Amniotic stem cell (primary cell): ENCODE results near the gene KCTD3.

ENCODE experiments used
- DNase-seq: peaks from one replicate; lab custom pipeline; 2025; lab: John Stamatoyannopoulos, UW

Gene KCTD3

DNA sequence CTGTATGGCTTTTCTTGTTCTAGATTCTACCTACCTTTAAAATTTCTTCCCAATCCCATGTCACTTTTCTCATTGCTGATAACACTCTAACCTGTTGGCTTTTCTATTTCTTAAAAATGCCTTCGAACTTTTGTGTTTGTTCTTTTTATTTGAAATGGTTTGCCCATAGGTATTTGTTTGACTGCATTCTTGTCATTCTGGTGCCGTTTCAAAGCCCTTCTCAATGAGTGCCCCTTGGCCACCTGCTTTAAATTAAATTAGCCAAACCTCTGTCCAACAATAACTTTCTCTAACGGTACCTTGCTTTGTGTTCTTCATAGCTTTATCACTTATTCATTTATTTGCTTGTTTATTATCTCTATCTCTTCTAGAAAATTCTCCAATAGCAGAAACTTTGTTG lies 38.9 kb downstream of the KCTD3 start:
- DNase-seq = no peak

DNA sequence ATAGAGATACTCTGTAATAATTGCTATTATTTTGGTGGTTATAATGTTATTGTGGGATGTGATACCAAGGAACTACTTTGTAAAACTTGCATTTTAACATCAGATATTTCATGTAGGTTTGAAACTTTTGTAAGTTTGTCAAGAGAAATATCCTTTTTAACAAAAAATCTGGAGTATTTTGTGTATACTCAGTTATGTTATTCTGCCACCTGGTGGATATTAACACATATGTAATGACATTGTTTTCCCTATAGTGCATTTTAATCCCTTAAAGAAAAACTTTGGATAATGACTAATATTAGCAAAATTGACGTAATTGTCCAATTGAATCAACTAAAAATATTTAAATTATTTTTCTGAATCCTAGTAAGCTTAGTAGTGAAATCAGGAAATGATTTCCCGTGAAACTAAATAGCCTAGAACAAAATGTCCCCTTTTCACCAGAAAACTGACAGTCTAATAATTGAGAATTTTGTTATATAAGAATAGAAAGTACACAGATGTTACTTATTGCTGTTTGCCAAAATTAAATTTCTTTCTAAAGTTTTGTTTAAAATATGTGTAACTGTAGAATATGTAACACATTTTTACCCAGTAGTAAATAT lies 39.6 kb downstream of the KCTD3 start:
- peak; percentile 12 for DNase-seq

DNA sequence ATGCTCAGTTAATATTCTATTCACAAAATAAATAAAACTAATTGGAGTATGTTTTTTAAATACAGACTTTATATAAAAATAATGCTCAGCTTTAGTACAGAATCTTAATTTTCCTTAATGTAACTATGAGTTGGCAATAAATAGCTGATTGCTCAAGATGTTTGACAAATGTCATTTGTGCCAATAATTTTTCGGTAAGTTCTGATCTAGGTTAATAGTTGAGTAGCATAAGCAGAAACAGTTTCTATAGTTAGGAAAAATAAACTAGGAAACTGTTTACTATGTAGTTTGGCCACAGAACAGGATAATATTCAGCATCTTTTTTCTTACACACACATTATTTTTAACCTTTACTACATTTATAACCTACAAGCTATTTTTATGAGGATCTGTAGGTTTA lies 40.3 kb downstream of the KCTD3 start:
- DNase-seq = no peak

DNA sequence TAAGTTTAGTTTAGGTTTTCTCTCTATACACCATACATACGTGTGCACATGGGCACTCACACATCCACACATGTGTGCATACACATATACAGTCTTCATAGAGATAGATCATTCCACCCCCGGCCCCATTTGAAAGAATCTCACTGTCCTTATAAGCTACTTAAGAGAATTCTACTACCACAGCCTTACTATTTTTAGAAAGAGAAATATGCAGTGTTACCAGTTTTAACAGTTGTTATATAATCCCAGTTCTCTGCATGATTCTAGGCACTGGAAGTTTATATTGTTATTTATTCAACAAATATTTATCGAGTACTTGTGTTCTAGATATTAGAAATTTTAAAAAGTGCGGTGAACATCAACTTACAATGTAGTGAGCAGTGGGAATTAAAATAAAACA lies 41.5 kb downstream of the KCTD3 start:
- no peak for DNase-seq

DNA sequence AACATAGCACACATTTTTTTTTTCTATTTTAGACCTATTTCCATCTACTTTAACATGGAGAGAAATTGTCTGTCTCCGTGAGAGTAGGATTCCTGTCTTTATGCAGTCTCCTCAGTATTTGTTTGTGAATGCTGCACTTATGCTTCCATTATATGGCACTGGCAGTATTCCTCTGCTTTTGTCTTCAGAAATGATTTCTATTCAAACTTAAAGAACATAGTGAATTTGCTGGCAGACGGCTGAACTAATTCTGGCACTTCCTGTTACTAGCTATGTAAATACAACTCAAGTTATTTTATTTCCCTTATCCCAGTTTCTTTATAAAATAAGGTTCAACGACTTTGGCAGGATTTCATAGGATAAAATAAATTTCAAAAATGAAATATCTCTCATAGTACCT lies 45.3 kb downstream of the KCTD3 start:
- no peak for DNase-seq

DNA sequence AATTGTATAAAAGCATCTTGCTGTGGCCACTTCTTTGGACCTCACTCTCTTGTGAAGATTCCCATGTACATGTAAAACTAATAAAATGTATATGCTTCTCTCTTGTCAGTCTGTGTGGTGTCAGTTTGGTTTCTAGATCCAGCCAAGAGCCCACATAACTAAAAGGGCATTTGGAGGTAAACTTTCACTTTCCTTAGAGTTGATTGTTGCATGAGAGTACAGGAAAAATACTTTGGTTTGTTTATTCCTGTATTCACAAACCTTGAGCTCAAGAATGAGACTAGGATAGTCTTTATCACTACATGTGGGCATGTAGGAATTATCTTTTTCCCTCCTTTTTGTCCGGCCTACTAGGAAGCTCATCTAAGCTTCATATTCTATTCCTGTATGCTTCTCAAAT lies 50.9 kb downstream of the KCTD3 start:
- no peak for DNase-seq

DNA sequence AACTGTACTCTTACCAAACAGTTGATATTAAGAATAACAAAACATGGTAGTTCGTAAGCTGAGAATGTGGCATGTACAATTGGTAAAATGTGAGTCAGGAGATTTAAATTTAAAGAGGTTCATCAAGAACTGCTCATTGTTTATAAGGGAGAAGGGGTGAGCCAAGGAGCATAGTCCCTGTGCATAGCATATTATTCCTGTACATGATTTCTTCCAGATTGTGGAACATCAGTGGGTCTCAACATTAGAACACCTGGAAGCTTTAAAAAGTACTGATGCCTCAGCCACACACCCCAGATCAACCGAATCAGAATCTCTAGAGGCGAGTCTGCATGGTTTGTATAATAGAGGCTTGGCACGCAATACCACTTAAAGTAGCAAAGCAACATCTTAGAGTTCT lies 56.1 kb downstream of the KCTD3 start:
- no peak for DNase-seq

DNA sequence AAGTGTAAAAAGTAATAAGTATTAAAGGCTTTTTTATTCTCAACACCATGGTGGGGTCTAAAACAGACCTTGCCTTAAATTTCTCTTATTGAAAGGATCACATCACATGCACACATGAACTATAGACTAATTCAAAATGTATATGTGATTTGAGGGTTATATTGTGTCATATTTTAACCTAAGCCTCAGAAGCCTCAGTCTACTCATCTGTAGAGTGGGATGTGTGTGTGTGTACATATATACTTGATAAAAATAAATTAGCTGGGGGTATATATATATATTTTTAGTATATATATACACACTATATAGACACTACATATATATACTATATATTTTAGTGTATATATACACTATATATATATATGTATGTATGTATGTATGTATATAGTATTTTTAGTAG lies 58.8 kb downstream of the KCTD3 start:
- DNase-seq = no peak

DNA sequence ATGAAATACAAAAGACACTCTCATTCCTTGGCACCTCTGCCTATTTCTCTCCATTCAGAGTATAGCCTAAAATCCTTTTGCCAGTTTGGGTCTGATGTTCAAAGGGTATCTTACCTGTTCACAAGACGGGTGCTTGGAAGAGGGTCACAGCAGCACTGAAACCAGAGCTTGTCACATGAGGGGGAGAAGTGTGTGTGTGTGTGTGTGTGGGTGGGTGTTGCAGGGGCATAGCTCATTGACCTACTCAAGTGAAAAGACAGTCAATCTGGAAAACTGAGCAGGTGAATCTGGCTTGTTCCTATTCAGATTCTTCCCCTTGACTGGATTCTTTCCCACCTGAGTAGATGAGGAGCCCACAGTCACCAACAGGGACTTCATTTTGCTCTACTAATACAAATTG lies 63.9 kb downstream of the KCTD3 start:
- DNase-seq = no peak

DNA sequence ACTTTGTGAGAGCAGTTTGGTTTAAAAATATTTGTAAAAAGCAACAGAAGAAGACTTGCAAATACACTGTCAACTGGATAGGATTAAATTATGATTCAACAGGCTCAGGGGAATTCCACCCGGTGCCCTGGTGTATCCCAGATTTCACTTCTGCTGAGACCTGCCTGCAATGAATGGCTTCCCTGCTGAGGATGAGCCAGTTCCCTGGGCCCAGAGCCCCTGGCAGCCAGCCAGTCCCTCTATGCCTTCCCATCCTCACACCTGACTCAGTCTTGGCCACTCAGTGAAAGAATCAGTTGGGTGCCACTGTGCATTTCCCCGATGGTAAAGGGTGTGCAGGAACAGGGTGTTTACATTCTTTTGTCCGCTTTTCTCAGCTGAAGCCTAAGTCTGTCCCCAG lies 64.4 kb downstream of the KCTD3 start:
- DNase-seq = peak; percentile 14

DNA sequence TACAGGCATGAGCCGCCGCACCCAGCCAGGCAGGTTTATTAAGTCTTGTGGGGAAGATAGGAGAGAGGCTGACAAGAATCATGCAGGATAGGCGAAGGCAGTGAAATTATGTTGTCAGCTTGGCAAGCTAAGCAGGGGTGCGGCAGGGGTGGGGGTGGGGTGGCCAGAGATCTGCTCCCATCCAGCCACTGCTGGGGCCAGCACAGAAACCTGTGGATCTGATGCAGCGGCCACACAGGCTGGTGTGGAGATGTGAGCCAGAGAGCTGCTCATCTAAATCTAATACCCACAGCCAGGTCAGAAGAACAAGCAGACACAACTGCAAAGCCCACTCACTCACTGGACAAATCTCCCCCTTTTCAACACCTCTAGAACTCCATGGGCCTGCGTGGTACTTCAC lies 68.7 kb downstream of the KCTD3 start:
- DNase-seq = no peak

DNA sequence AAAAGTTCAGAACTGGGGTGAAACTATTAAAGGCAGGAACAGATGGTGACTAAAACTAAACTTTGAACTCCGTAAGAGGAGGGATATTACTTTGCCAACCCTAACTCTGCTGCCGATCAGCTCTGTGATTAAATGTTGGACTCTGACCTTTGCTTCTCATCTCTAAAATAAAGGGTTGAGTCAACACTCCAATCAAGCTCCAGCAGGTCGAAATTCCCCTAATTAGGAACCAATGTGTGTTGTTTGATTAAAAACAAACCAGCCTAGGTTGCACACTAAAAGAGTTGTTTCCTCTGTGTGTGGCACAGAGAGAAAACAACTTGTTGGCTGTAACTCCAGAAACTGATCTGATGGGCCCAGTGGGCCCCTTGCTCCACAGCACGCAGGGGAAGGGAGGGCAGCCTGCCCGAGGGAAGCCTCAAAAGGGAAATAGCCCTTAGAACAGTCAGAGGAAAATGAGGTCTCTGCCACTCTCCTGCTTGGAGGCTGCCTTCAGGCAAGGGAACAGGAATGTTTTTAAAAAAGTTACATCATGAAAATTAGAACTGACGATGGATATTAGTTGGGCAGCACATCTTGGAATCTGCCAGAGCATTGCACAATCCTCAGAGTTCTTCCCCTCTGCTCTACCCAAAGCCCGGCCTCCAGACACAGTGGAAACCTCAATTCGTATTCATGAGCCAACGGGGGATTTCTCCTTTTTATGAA lies 69.3 kb downstream of the KCTD3 start:
- DNase-seq = peak; percentile 44

DNA sequence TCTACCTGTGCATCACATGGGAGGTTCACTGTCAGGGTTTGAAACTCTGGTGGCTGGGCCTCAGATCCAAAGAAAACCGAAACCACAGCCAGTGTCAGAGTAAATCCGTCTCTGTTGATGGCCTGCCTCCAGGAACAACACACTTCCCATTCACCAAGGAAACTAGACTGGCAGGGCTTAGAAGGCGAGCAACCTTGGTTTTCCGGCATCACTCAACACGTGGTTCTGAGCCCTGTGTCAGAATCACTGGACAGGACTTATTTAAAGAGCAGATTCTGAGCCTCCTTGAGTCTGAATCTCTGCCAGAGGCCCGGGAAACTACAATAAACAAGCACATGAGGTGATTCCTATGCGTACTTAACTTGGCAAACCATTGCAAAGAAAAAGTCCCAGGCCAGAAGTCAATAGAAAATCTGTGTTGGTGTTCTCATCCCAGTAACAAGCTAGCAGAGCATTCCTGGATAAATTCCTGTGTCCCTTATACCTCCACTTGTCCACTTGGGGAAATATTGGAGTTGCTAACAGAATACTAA lies 70.0 kb downstream of the KCTD3 start:
- DNase-seq = peak; percentile 58

DNA sequence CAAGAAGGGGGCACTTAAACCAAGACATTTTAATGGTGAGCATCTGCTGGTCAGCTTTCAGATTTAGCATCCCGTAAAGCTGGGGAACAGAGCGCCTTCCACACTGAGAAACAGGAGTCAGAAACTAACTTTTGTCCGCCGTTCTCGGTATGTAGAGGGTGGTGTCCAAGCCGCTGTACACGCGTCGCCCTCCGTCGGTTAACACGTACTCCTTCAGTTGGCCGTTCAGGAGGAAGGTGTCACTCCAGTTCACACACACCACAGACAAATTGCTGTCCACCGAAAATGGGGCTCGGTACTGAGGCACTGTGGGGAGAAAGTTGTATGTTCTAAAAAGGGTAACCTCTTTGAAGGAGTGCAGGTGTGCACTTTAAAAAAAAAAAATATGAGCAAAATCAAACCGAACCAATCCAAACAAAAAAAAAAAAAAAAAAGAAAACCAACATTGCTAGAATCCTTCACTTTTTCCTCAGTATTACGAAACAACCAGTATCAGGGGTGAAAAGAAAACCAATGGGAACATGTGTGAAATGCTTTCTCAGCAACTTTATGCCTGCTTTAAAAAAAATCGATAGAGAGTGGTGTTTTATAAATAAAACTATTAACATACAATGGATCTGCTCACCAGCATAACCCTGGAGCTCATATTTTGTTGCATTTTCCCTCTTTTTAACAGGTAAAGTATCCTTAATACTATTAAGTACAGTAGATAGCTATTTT lies 73.5 kb downstream of the KCTD3 start:
- no peak for DNase-seq

DNA sequence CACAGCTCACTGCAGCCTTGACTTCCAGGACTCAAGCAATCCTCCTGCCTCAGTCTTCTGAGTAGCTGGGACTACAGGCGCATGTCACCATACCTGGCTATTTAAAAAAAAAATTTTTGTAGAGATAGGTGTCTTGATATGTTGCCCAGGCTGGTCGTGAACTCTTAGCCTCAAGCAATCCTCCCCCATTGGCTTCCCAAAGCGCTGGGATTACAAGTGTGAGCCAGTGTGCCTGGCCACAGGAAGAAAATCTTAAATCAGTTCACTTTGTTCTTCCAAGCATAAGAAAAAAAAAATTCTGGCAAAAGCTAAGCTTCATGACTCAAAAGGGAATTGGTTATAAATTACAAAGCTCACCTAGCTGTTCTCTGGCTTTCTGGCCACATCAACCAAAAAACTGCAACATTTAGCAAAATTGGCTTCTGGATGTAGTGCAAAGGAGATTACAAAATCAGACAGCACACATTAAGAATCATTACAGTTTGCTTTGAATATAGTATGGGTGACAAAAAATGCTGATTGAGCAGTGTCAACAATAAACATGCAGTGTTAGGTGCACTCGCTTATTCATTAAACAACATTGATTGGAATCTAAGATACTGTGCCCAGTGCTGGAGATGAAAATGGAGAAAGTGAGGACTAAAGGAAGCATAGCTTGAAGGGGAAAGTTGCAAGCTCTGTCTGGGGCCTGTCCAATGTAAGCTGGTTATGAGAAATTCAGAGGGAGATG lies 76.7 kb downstream of the KCTD3 start:
- no peak for DNase-seq

DNA sequence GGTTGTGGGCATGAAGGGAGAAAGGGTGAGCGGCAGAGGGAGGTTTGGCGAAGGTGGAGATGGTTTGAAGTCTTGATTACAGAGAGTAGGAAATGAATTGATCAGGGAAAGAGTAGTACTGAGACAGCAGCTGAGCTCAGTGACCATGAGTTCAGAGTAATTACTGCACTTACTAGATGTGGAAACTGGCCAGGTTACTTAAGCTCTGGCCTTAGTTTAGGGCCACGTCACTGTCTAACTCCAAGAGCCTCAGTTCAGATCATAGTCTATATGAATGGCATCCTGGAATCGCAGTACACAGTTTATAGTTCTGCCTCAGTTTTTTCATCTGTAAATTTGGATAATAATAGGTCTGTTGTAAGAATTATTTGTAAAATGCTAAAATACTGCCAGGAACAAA lies 78.1 kb downstream of the KCTD3 start:
- no peak for DNase-seq

DNA sequence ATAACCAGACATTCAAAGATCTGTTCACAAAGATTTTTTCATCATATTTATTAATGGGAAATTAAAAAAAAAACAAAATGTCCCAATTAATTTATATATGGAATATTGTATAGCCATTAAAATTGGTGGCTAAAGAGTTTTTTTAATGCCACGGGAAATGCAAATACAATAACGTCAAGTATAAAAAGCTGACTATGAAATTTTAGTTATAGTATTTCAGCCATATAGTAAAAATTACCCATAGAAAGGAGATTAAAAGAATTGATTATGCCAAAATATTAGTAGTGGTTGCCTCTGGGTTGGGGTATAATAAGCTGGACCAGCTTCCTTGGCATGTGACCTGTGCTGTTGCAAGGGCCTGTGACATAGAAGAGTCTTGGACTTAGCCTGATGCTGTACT lies 78.8 kb downstream of the KCTD3 start:
- no peak for DNase-seq

DNA sequence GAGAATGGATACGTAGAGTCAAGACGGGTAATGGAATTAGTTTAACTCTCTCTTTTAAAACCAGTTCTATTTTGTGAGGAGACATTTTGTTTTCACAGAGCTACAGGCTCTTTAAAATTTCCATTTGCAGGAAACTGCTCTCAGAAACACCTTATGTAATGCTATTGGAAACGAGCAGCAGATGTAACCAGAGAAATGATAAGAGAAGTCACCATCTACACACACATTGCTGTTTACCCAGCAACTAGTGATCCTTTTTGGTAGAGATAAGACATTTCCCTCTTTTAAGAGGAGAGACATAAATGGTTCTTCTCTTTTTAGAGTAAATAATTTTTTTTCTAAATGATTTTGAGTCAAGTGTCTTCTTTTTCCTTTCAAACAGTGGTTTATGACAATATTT lies 80.6 kb downstream of the KCTD3 start:
- no peak for DNase-seq

DNA sequence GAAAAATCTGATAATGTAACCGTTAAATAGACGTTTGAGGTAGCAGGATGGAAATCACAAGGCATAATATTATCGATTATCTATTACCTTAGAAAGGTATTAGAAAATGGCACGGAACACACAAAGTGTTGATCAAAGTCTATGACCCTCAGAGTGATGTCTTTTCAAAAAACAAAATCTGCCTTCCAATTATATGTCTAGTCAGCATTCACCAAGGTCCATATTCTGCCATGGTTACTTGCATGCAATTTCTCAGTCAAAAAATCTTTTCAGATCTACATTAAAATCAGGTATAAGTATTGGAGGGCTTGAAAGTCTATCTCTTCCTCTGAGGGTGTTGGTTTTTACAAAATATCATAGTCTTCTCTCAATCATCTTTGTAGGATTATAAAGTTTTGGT lies 81.9 kb downstream of the KCTD3 start:
- DNase-seq = no peak

DNA sequence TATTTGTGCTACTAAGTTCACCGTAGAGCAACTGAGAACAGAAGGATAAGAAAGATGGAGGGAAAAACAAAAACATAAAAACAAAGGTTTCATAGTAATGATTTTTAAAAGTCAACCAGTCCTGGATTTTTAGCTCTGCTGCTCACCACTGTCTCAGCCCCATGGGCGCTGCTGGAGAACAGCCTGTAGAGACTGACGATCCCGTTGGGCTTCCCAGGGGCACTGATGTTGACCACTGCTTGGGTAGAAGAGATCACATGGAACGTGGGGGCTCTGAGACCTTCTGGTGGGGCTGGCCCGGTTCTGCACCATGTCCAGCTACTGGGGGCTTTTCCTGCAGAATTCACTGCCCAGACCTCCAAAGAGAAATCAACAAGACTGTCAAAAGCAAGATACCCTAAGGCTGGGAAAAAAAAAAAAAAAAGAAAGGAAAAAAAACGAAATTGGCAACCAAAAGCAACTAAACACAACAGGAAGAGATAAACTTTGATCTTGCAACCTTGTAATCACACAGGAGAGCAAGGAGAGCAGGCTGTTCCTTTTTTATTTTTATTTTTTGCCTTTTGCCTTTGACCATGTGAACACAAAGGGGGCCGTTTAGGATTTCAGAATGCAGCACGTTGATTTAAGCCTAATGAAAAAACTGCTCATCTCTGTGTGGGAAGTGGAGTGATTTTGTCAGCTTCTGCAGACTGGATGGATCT lies 83.5 kb downstream of the KCTD3 start:
- no peak for DNase-seq

DNA sequence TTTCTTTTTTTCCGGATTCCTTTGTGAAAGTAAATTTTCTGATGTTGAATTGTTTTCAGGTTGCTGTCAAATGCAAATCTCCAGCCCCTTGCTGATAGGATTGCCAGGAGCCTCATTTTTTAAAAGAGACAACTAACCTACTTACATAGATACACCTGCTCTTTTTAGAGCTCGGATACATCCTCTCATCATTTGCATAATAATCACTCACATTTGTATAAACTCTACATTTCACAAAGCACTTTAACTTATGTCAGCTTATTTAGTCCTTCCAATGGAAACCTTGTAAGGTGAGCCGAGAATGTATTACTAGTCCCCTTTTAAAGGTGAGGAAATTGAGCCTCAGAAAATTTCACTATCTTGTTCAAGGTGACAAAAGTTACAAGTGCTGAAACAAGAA lies 84.8 kb downstream of the KCTD3 start:
- no peak for DNase-seq

DNA sequence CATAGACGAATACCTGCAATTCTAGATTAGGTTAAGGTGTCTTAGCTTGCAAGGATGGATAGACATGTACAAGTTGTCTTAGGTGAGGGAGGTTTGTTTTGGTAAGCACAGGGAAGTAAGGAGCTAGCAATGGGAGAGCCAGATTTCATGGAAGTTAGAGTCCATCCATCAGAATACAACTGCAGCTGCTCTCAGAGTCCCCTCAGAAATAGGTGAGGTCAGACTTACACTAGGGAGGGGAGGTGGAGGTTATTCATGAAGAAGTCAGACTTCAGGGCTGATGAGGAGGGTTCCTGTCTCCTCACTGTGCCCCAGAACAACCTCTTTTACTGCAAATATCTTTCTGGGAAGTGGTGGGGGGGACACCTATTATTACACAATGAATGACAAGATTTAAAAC lies 85.3 kb downstream of the KCTD3 start:
- DNase-seq = no peak
